NCI-H2196 treated with DMSO at 0.1 percent for 48 hours (cell line): Measurements from ENCODE around the gene GPR161.

Experiments used
- DNase-seq: peaks from one replicate; lab custom pipeline; 2025; ENCODE audit not compliant: unreplicated experiment; lab: John Stamatoyannopoulos, UW

The GPR161 gene

GRCh38 chr1:168050307-168050706 is 86.4 kb downstream of the GPR161 start:
- DNase-seq: no peak

GRCh38 chr1:168045311-168045710 is 91.4 kb downstream of the GPR161 start:
- DNase-seq: no peak

- DNase-seq: no peak
Observed at GRCh38 chr1:168042362-168042761, 94.4 kb downstream of the GPR161 start.

- DNase-seq: no peak
Observed at GRCh38 chr1:168035345-168035744, 101.4 kb downstream of the GPR161 start.

- no peak for DNase-seq
Observed at GRCh38 chr1:168032029-168032428, 104.7 kb downstream of the GPR161 start.

- DNase-seq: no peak
Observed at GRCh38 chr1:168031627-168032026, 105.1 kb downstream of the GPR161 start.

GRCh38 chr1:168031198-168031597 is 105.5 kb downstream of the GPR161 start:
- DNase-seq: no peak
